Caco-2 (cell line): ENCODE results near the gene RBM5. TPM values are rescaled to one million over a fixed set of nuclear protein-coding genes. Genes with fewer than 3 reads are reported as not detected.
A peak's percentile ranks its signal among the peaks of the same experiment; 100 is the strongest.

Source experiments
- Bru-seq: library from RNA; stranded (reverse); fragments of 400-500 nt; gene quantifications from one replicate; lab custom pipeline; 2021; lab: Mats Ljungman, UMichigan
- BruChase-seq, 2 experiments: library from RNA; stranded (reverse); fragments of 400-500 nt; gene quantifications; one replicate each; lab custom pipeline; 2021; lab: Mats Ljungman, UMichigan
- BruUV-seq: library from RNA; stranded (reverse); fragments of 400-500 nt; replicated peaks from 2 replicates; lab custom pipeline; 2021; lab: Mats Ljungman, UMichigan
- CTCF ChIA-PET: fragments of 300-600 bp; sonication (Branson Sonifier 250); formaldehyde crosslinking; loops from one replicate; lab custom pipeline; 2022; ENCODE audit warnings: antibody characterized with exemption; lab: Charles Lee
- POLR2A ChIA-PET: fragments of 300-600 bp; sonication (Branson Sonifier 250); formaldehyde crosslinking; loops from one replicate; lab custom pipeline; 2022; ENCODE audit warnings: antibody characterized with exemption; lab: Charles Lee
- DNase-seq, 2 experiments: peaks; one replicate each; pipeline versions ENCODE4 v3.0.0 to v3.0.0-alpha.2; 2020 to 2022
- H3K27me3 ChIP-seq: replicated peaks from 2 replicates; pipeline ENCODE4 v1.6.0; 2011; ENCODE audit warnings: low read length; ENCODE audit not compliant: control insufficient read depth, insufficient read depth
- H3K36me3 ChIP-seq: 2 replicates; pipeline ENCODE4 v1.5.1; 2011; ENCODE audit warnings: low read length; ENCODE audit not compliant: control insufficient read depth, insufficient read depth
- H3K4me1 ChIP-seq: fragments of 250-450 bp; sonication (Bioruptor Pico); 2 replicates; pipeline ENCODE4 v1.5.1; 2020; ENCODE audit warnings: mild to moderate bottlenecking
- H3K4me3 ChIP-seq: 2 replicates; pipeline ENCODE4 v1.5.1; 2011; ENCODE audit warnings: low read depth, mild to moderate bottlenecking, control low read depth, low read length
- H3K9me3 ChIP-seq: fragments of 250-450 bp; sonication (Bioruptor Pico); 2 replicates; pipeline ENCODE4 v1.5.1; 2020; ENCODE audit warnings: mild to moderate bottlenecking, moderate library complexity
- H3K27ac Mint-ChIP-seq: one replicate; pipeline ENCODE4 v1.8.0; 2022; ENCODE audit warnings: mixed read lengths; ENCODE audit not compliant: unreplicated experiment
- H3K27me3 Mint-ChIP-seq: one replicate; pipeline ENCODE4 v1.8.0; 2022; ENCODE audit warnings: mixed read lengths; ENCODE audit not compliant: insufficient read depth, unreplicated experiment
- H3K36me3 Mint-ChIP-seq: one replicate; pipeline ENCODE4 v1.8.0; 2022; ENCODE audit warnings: mild to moderate bottlenecking, mixed read lengths; ENCODE audit not compliant: insufficient read depth, unreplicated experiment
- H3K4me1 Mint-ChIP-seq: one replicate; pipeline ENCODE4 v1.8.0; 2022; ENCODE audit warnings: low read depth, mixed read lengths; ENCODE audit not compliant: unreplicated experiment
- H3K4me3 Mint-ChIP-seq: one replicate; pipeline ENCODE4 v1.8.0; 2022; ENCODE audit warnings: mild to moderate bottlenecking, moderate library complexity, mixed read lengths; ENCODE audit not compliant: unreplicated experiment
- H3K9me3 Mint-ChIP-seq: one replicate; pipeline ENCODE4 v1.8.0; 2022; ENCODE audit warnings: mixed read lengths; ENCODE audit not compliant: unreplicated experiment
- intact Hi-C: fragments of 100-400 bp; cut with micrococcal nuclease; formaldehyde crosslinking; loops from one replicate; pipeline ENCODE4 v1.10.0; 2022; ENCODE audit not compliant: unreplicated experiment
- long read RNA-seq: library from polyadenylated mRNA; stranded (forward); transcript quantifications from one replicate; pipeline ENCODE4 v2.0.0, GENCODE V29; 2022
- total RNA-seq: library from RNA; stranded (reverse); gene quantifications from 2 replicates; pipeline ENCODE4 v1.2.3, GENCODE V29; 2022
- TF ChIP-seq, protein P1 (sequence below), 2 experiments: fragments of 200-600 bp in 1 of 2; IDR thresholded peaks; 1 replicate in 1 of 2; 2 replicates in 1 of 2; pipeline versions ENCODE4 v1.5.1 to v1.8.0; 2011 to 2022; ENCODE audit warnings: antibody characterized with exemption in 1 of 2, control low read depth in 1 of 2, inconsistent platforms in 1 of 2, low read depth in 1 of 2, low read length in 1 of 2, mild to moderate bottlenecking in 1 of 2, moderate library complexity in 1 of 2; ENCODE audit not compliant: insufficient read depth in 1 of 2, severe bottlenecking in 1 of 2, unreplicated experiment in 1 of 2

The RBM5 gene
- 145 and 166 TPM in 2 replicates for total RNA-seq
- percentile 95 among the genes with signal in this experiment for Bru-seq, nascent RNA
- BruChase-seq, experiment 1, labeled RNA remaining after a 2-hour chase: percentile 97 among the genes with signal in this experiment
- percentile 93 among the genes with signal in this experiment for BruChase-seq, experiment 2, labeled RNA remaining after a 6-hour chase
- long read RNA-seq, transcript RBM5-201 (25 exons, 3,188 nt): major isoform, 29 of 52 reads
- long read RNA-seq, partial matches to known transcripts: 12 of 52 reads
- long read RNA-seq, other reads (novel, unspliced or antisense): 11 of 52 reads

DNA sequence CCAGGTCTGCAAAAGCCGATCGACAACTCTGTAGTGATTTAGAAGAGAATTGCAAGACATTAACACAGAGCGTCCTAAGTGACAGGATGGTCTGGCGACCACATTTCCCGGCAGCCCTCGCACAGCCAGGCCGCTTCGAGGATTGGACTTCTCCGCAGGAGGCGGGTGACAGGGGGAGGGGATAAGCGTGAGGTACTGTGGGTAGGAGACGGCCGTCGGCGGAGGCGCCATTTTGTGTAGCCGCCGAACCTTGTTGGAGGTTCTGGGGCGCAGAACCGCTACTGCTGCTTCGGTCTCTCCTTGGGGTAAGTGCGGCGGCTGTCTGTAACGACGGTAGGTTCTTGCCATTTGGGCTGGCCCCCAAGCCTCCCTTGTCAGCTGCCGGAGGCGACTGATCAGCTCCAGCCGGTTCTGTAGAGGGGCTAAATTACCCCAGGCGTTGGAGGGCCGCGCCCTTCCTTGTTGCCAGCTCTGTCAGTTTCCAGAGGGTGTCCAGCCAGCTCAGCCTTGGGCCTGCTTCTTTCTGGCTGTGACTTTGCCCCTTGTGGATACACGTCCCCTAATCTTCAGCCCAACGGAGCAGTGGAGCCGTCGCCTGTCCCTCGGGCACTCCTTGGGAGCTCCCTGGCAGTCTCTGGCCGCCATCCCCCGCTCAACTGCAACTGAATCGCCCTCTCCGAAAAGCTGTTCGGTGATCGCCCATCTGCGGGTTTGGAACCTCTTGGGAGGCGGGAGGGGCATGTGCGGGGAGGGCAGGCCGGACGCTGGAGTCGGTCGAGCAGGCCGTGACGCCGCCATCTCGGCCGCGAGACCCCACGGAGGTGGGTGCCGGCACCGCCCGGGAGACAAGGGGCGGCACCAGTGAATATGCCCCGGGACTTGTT lies at the start of gene RBM5:
TSS of gene RBM5 (plus strand) at position 195 of the 884 bp plus-strand sequence. CDS start 1,516 bp downstream, outside the sequence.
- peak; percentile 94 for DNase-seq
- Mint-ChIP-seq H3K9me3 (no peaks in the 10 kb centered on the region), H3K27me3 (no peaks in the 10 kb centered on the region), H3K36me3 (peaks cover 49% of the 10 kb centered on the region), H3K4me1 (peaks cover 14% of the 10 kb centered on the region), H3K4me3 (peak within 1 kb of the TSS; percentile 93), H3K27ac (peak within 1 kb of the TSS; percentile 97)
- TF ChIP-seq, protein P1, sequence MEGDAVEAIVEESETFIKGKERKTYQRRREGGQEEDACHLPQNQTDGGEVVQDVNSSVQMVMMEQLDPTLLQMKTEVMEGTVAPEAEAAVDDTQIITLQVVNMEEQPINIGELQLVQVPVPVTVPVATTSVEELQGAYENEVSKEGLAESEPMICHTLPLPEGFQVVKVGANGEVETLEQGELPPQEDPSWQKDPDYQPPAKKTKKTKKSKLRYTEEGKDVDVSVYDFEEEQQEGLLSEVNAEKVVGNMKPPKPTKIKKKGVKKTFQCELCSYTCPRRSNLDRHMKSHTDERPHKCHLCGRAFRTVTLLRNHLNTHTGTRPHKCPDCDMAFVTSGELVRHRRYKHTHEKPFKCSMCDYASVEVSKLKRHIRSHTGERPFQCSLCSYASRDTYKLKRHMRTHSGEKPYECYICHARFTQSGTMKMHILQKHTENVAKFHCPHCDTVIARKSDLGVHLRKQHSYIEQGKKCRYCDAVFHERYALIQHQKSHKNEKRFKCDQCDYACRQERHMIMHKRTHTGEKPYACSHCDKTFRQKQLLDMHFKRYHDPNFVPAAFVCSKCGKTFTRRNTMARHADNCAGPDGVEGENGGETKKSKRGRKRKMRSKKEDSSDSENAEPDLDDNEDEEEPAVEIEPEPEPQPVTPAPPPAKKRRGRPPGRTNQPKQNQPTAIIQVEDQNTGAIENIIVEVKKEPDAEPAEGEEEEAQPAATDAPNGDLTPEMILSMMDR (IDR thresholded peaks at IDR 0.05; ENCODE audit: insufficient read depth in 1 of 2, low read depth in 1 of 2, low read length in 1 of 2, severe bottlenecking in 1 of 2, unreplicated experiment in 1 of 2): no peak
- Histone ChIP-seq H3K4me3 (peak within 1 kb of the TSS; percentile 98), H3K4me1 (no peaks in the 10 kb centered on the region), H3K9me3 (no peaks in the 10 kb centered on the region), H3K27me3 (no peaks in the 10 kb centered on the region), H3K36me3 (peaks cover 1% of the 10 kb centered on the region)
- intact Hi-C loops: loop anchor here (5.0 kb wide), 1 partner anchor 147 kb away; the partner anchor contains the start of gene RBM6
- BruUV-seq: TSS peak; percentile 41
- ChIA-PET CTCF (no interaction called here), POLR2A (interaction anchor here (0.6 kb wide), 1 partner anchor 213 kb away, joined by 3 read pairs; no protein-coding TSS in a partner anchor)

DNA sequence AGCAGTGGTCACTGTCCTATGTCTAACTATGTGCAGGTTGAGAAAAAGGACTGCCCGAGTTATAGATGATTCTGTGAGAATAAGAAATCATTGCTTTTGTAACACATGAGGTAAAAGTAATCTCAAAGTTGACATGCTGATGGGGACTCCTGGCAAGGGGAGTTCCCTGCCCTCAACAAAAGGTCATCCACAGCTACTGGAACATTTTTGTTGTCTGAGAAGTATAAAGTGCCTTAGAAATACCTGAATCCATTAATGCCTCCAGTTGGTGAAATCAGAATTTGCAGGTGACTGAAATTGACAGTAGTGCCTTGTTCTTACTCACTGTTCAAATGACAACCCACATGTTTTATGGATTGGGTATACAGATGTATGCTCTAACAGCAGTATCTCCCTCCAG lies 43.7 kb upstream of the RBM5 start:
- Mint-ChIP-seq H3K4me3 (no peak overlapping the region), H3K36me3 (peaks cover 34% of the 10 kb centered on the region), H3K27me3 (no peaks in the 10 kb centered on the region), H3K4me1 (no peaks in the 10 kb centered on the region), H3K9me3 (no peaks in the 10 kb centered on the region), H3K27ac (no peak overlapping the region)
- no peak for DNase-seq
- no peaks in the 10 kb centered on the region for H3K4me1 ChIP-seq
- no peaks in the 10 kb centered on the region for H3K36me3 ChIP-seq
- H3K4me3 ChIP-seq: no peak overlapping the region
- intact Hi-C loops: no loop called here
- TF ChIP-seq, protein P1 (IDR thresholded peaks at IDR 0.05; ENCODE audit: insufficient read depth in 1 of 2, low read depth in 1 of 2, low read length in 1 of 2, severe bottlenecking in 1 of 2, unreplicated experiment in 1 of 2): no peak
- no peaks in the 10 kb centered on the region for H3K27me3 ChIP-seq
- H3K9me3 ChIP-seq: no peaks in the 10 kb centered on the region
- ChIA-PET POLR2A (no interaction called here), CTCF (no interaction called here)
- BruUV-seq: no TSS peak

DNA sequence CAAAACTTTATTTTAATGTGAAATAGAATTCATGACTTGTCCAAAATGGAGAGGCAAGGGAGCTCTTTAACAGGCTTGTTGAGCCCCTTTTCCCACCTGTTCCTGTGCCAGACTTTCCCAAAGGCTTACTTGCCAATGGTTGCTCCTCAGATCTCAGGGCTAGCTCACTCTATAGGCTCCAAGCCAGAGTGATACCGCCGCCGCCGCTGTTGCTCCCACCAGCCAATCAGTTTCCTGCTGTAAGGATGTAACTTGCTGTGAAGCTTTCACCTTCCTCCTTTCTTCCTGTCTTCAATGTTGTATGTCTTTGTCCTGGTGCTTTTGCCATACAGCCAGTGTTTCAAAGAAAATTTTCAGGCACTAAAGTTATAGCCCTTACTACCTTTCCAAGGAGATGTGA lies 41.3 kb upstream of the RBM5 start:
- H3K36me3 ChIP-seq: no peaks in the 10 kb centered on the region
- no peaks in the 10 kb centered on the region for H3K9me3 ChIP-seq
- no peaks in the 10 kb centered on the region for H3K4me1 Mint-ChIP-seq
- no peaks in the 10 kb centered on the region for H3K4me1 ChIP-seq
- no peaks in the 10 kb centered on the region for H3K27me3 Mint-ChIP-seq
- no TSS peak for BruUV-seq
- CTCF ChIA-PET: no interaction called here
- DNase-seq: no peak
- POLR2A ChIA-PET: no interaction called here
- intact Hi-C loops: no loop called here
- TF ChIP-seq, protein P1 (IDR thresholded peaks at IDR 0.05; ENCODE audit: insufficient read depth in 1 of 2, low read depth in 1 of 2, low read length in 1 of 2, severe bottlenecking in 1 of 2, unreplicated experiment in 1 of 2): no peak
- no peak overlapping the region for H3K4me3 Mint-ChIP-seq
- H3K4me3 ChIP-seq: no peak overlapping the region
- H3K27me3 ChIP-seq: no peaks in the 10 kb centered on the region
- H3K36me3 Mint-ChIP-seq: peaks cover 38% of the 10 kb centered on the region
- H3K9me3 Mint-ChIP-seq: no peaks in the 10 kb centered on the region
- H3K27ac Mint-ChIP-seq: no peak overlapping the region
